NT2/D1 (cell line): ENCODE measurements around the gene ELANE.

Source experiments
- YY1 ChIP-seq: IDR thresholded peaks from 2 replicates; pipeline ENCODE4 v1.6.1; 2011; ENCODE audit not compliant: insufficient read length, insufficient read depth
- ZNF274 ChIP-seq: IDR thresholded peaks from 2 replicates; pipeline ENCODE4 v1.6.1; 2011; ENCODE audit warnings: mild to moderate bottlenecking, low read depth, low read length

DNA sequence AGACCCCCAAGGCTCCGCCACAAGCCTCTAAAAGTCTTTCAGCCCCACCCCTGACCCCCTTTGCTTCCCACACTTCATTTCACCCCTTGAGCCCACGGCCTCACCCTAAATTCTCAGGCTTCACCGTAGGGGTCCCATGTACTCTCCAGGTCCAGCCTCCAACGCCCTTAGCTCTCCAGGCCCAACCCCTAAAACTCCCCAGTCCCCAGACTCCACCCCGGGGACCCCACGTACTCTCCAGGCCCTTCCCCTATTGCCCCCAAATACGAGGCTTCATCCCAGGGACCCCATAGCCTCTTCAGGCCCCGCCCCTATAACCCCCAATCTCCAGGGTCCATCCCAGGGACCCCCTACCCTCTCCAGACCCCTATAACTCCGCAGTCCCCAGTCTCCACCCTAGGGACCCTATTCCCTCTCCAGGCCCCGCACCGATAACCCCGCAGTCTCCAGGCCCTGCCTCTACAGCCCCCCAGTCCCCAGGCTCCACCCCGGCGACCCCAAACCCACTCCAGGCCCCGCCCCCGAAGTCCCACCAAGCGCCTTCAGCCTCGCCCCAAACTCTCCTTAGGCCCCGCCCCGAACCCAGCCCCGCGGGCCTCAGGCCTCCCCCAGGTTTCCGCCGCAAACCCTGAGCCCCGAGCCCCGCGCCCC is 40.3 kb downstream of the ELANE start:
- TF ChIP-seq YY1 (no peak), ZNF274 (no peak)
